HG03196 (cell line): ENCODE measurements around the gene SLC24A1.

ENCODE experiments used
- ATAC-seq: cut with Tn5 transposase; IDR thresholded peaks from one replicate; pipeline ENCODE4 v1.9.1; 2021; ENCODE audit not compliant: unreplicated experiment

Gene SLC24A1

GRCh38 chr15:65651831-65652749 is 30.4 kb downstream of the SLC24A1 start:
- no peak for ATAC-seq

GRCh38 chr15:65653341-65653740 is 31.6 kb downstream of the SLC24A1 start:
- ATAC-seq = no peak

DNA sequence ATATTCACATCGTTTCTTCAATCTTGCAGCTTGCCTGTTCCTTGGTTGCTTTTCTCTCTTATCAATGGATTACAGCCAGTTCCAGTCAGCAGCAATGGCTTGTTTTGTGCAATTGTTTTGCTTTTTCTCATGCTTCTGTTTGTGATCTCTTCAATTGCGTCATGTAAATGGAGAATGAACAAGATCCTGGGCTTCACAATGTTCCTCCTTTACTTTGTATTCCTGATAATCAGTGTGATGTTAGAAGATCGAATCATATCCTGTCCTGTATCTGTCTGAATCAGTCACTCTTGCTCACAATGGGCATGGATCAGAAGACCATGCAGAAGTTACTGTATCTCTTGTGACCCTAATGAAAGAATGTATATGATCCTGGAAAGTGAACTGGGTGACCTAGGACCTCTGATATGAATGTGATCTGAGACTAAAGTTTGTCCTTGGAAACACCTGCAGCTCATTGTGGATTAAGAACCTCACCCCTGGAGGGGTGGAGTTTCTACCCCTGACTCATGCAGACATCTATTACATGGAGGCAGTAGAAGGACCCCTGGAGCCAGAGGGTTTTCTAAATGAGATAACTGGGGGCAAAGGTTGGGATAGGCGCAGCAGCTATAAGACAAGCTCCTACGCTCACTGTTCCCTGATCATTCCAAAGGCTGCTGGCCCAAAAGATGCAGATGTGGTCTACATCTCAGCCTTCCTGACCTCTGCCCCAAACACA is 32.2 kb downstream of the SLC24A1 start:
- ATAC-seq = no peak

DNA sequence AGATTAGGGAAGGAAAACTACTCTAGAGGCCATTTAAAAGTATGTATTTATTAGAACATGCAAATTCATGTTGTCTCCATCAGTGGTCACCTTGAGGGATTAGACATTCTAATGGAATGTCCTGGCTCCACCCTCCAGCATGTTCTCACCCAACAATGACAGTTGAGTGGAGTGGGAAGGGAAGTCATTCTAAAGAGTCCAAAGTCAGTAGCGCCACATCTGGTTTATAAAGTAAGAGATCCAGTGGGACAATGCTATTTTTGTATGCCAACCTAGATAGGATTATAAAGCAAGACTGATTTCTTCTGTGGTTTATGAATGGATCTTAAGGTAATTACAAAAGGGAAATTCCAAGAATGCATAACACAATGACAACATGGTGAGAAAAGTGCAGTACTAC is 33.3 kb downstream of the SLC24A1 start:
- ATAC-seq = no peak

GRCh38 chr15:65655457-65655856 is 33.7 kb downstream of the SLC24A1 start:
- ATAC-seq = no peak

- ATAC-seq = no peak
Measured at GRCh38 chr15:65659502-65660052, 37.8 kb downstream of the SLC24A1 start.

- no peak for ATAC-seq
Measured at GRCh38 chr15:65660927-65661326, 39.2 kb downstream of the SLC24A1 start.

DNA sequence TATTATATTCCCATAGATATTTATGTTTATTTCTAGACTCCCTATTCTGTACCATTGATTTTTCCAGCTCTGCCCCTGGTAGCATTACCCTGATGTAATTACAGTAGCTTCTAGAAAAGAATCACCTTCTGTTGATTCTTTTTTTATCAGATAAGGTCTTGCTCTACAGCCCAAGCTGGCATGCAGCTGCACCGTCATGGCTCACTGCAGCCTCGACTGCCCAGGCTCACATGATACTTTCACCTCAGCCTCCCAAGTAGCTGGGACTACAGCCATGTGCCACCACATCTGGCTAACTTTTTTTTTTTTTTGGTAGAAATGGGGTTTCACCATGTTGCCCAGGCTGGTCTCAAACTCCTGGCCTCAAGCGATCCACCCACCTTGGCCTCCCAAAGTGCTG is 41.8 kb downstream of the SLC24A1 start:
- no peak for ATAC-seq

- ATAC-seq = no peak
Measured at GRCh38 chr15:65666257-65666656, 44.5 kb downstream of the SLC24A1 start.

DNA sequence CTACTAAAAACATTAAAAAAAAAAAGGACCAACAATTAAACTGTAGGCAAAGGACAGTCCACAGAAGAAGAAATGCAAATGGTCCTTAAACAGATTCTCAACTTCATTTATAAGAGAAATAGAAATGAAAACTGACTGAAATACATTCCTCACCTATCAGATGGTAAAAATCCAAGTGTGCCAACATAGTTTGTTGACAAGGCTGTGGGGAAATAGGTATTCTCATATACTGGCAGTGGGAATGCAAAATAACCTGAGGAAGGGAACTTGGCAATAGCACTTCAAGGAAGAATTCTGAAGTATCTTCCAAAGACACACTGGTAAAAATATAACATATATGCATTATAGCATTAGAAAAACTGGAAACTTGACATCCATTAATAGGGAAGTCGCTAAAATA is 53.8 kb downstream of the SLC24A1 start:
- no peak for ATAC-seq

- no peak for ATAC-seq
Measured at GRCh38 chr15:65676123-65676522, 54.4 kb downstream of the SLC24A1 start.

- no peak for ATAC-seq
Measured at GRCh38 chr15:65680544-65680943, 58.8 kb downstream of the SLC24A1 start.

- ATAC-seq = no peak
Measured at GRCh38 chr15:65682404-65682911, 60.7 kb downstream of the SLC24A1 start.

GRCh38 chr15:65688462-65688861 is 66.7 kb downstream of the SLC24A1 start:
- no peak for ATAC-seq

GRCh38 chr15:65690173-65690572 is 68.4 kb downstream of the SLC24A1 start:
- ATAC-seq = no peak

DNA sequence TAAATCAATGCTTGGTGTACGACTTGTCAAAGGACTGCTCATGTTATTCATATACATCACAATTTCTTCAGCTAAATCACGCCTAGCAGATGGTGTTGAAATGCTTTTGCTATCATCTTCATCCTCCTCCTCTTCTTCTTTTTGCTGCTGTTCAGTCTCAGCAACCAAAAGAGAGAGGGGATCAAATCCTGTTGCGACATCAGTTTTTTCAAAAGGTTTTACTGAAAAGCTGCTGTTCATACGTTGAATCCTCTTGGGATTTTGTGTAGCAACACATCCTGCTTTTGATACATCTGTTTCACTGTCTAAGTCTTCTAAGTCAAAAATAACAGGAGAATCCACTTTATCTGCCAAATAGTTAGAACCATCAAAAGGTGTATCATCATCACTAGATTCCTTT is 69.0 kb downstream of the SLC24A1 start:
- ATAC-seq = no peak

DNA sequence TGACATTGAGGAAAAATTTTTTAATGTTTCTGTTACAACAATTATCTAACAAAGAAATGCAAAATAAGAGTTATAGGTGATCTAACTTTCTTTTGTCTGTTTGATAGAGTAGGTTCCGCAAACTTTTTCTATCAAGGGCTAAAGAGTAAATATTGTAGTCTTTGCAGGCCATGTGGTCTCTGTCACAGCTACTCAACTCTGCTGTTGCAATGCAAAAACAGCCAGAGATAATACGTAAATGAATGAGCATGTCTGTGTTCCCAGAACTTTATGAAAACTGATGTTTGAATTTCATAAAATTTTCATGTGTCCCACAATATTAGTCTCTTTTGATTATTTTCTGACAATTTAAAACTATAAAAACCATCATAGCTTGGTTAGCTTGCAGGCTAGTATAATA is 73.3 kb downstream of the SLC24A1 start:
- no peak for ATAC-seq
